NCI-H226 (cell line): Measurements from ENCODE around the gene CLDND1.

Experiments
- DNase-seq: peaks from one replicate; pipeline ENCODE4 v3.0.0-alpha.2; 2015

Gene CLDND1

DNA sequence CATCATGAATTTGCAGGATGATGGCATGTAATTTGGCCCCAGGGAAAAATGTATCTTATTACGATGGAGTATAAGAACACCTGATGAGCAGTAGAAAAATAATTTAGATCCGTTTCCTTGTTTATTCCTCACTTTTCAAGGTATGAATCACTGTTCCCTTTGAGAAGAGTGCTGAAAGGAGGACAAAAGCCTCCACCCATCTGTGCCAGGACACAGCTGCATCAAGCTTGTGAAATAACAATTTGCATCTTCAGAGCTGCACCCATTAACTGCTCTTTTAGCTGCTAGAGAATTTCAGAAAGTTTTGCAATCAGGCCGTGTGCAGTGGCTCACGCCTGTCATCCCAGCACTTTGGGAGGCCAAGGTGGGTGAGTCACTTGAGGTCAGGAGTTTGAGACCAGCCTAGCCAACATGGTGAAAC is 9.6 kb downstream of the CLDND1 start:
- peak; percentile 80 for DNase-seq

DNA sequence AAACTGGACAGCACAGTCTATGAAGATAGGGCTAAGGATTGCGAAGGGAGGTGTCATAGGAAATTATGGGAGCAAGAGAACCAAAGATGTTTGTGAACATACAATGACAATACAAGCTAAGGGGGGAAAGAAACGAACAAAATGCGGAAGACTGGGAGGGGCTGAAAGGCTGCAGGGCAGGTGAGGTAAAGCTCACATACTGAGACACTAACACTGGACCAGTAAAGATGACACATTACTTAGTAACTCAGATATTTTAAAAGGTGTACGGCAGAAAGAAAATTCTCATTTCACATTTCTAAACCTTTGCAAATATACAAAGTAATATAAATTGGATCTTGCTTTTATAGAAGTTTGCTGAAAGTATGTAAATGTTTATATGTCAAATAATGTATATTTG is 10.1 kb downstream of the CLDND1 start:
- no peak for DNase-seq

DNA sequence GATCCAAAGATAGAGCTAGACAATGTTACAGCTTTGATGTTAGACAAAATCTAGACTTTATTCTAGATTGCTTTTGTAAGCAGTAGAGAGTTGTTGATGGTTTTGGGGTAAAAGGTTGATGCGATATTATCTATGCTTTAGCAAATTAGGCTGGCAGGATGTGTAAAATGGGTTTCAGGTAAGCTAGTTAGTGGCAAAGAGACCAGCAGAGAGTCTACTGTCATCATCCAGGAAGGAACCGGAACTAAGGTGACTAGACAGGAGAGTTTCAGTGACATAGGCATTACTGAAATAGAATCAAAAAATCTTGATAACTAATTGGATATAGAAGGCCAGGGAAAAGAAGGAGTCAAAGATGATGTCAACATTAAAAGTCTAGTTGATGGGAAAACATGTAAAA is 14.1 kb downstream of the CLDND1 start:
- no peak for DNase-seq

DNA sequence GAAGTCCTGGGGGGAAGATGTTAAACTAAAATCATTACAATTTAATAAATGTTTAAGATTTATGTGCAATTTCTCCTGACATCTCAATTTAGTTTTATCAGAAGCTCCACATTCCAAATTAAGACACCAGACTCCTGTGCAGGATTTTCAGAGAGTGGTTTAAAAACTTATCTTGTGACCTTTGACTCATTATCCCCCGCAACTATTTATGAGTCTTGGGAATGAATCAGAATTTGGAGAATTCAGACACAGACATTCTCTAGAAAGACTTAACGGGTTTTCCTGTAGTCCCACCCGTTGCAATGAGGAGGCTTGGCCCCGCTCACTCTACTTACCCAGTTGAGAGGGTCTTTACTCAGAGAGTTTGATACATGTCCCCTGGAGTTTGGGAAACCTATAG is 18.2 kb downstream of the CLDND1 start:
- peak; percentile 70 for DNase-seq

DNA sequence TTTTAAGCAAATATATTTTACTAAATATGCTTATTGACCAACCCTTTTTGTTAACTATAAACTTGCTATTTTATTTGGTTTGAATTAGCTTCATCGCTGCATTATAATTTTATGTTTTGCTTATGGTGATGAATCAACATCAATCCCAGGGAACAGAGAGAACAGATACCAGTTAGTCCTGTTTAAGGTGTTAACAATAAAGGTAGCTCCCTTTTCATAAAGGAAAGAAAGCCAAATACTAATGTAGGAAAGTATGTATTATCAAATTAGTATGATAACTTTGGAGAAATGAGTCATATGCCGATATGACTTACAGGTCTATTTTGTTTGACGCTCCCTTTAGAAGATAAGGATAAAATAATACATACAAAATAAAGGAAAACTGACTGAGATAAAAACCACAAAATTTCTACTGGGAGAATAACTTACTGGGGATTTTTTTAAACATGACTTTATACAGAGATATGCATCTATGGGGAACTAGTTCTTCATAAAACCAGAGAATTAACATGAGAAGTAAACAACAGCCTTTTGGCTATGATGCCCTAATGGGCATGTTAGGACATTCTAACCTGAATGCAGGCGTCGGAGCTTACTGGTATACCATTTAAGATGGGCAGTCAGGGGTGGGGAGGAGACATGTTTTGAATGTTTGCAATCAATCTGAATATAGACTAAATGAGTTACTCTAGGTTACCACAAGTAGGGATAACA is 20.7 kb downstream of the CLDND1 start:
- peak; percentile 29 for DNase-seq

DNA sequence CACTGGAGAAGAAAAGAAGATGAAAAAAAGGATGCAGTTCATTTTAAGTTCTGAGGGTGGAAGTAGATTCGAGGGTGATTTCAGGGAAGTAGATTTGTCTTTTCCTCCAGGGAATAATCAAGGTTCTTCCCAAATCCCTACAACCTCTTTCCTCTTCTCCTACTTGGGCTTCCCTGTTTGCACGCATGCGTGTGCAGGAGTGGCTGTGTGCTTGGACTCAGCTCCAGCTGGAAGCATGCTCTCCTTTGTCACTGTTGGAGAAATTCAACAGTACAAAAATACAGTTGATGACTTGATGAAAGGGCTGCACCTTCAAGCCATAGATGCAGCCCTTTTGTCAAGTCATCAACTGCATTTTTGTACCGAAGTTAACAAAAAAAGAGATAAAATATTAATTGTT is 21.4 kb downstream of the CLDND1 start:
- DNase-seq = no peak

DNA sequence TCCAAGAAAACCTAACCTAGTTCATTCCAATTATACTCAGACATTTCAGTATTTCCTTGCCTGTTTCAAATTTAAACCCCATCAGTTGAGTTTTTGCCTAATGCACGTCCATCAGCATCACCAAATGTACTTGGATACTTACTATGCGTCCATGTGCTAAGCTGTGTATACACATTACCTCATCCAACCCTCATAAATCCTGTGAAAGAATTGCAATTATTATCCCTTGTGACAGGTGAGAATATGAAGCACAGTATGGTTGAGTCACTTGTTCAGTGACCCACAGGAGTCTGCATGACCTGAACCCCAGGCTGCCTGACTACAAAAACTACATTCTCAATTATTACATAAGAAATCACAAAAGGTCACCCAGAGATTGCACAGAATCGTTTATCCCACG is 22.7 kb downstream of the CLDND1 start:
- DNase-seq = no peak

DNA sequence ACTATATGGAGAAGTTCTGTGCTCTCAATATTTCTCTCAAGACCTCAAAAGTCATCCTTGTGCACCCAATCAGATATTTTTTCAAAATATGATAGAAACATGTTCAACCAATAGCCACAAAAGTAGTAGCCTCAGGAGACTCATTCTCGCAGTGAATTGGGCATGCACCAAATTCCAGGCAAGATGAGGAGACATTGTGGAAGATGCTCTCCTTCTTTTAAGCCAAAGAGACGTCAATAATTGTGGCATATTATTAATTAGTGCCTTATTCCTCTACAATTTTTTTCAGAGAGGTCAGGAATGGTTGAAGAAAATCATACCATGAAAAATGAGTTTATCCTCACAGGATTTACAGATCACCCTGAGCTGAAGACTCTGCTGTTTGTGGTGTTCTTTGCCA is 25.3 kb downstream of the CLDND1 start, which contains the start of gene OR5K2:
TSS of gene OR5K2 (plus strand) at position 301 of the 400 bp plus-strand sequence. CDS start at position 301, 0 bp downstream.
- DNase-seq = no peak

DNA sequence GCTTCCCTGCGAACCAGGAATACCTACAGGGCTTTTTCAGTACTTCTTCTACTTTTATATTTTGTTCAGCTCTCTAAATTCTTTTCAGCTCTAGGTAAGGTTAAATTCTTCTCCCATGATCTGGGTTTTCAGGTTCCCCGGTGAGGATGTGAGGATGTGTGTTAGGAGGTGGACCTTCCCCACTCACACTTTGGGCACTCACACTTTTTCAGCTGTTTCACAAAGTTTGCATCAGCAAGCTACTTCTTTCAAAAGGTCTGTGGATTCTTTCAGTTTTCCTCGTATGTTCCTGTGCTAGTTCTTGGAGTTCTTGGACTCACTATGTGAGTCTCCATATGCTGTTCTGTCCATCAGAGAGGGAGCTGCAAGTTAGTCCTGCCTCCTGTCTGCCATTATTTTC is 39.1 kb downstream of the CLDND1 start:
- no peak for DNase-seq

DNA sequence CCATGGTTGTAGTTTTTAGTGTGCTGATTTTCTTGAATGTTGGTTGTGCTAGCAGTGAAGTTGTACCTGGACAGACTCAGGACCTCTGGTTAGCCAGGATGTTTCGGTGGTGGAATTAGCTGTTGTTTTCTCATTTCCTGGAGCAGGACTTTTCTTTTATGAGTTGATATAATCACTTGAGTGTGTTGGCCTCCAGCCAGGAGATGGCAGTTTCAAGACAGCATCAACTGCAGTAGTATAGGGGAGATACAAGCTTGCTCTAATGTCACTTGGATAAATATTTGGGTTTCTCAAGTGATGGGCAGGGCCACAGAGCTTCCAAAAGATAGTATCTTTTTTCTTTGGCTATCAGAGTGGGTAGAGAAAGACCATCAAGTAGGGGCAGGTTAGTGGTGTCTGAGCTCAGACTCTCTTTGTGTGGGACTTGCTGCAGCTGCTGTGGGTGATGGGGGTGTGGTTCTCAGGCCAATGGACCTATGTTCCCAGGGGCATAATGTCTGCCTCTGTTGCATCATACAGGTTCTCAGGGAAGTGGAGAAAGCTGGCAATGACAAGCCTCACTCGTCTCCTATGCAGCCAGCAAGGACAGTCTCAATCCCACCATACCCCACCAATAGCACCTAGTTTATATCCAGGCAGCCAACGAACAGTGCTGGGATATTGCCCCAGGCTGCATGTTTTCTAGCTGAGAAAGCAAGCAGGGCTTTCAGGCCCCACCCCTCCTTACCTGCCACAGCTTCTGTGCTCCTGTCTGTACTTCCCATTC is 39.8 kb downstream of the CLDND1 start:
- peak; percentile 13 for DNase-seq
